SK-N-SH treated with all-trans-retinoic acid at 6 μM for 48 hours (cell line): ENCODE data around the gene FIBCD1.

Source experiments
- GLIS3 ChIP-seq: fragments of 250-450 bp; sonication (Bioruptor Pico); IDR thresholded peaks from 2 replicates; pipeline ENCODE4 v1.5.0; 2020; ENCODE audit warnings: mild to moderate bottlenecking, moderate library complexity
- ISL1 ChIP-seq: fragments of 250-450 bp; sonication (Bioruptor Pico); IDR thresholded peaks from 2 replicates; pipeline ENCODE4 v2.1.2; 2022; ENCODE audit warnings: mild to moderate bottlenecking, moderate library complexity
- RARB ChIP-seq: fragments of 250-450 bp; sonication (Bioruptor Pico); IDR thresholded peaks from 2 replicates; pipeline ENCODE4 v1.8.0; 2021; ENCODE audit warnings: mild to moderate bottlenecking, moderate library complexity
- ZC3H10 ChIP-seq: fragments of 250-450 bp; sonication (Bioruptor Pico); IDR thresholded peaks from 2 replicates; pipeline ENCODE4 v1.5.1; 2021; ENCODE audit warnings: mild to moderate bottlenecking, moderate library complexity
- ZFP3 ChIP-seq: fragments of 250-450 bp; sonication (Bioruptor Pico); IDR thresholded peaks from 2 replicates; pipeline ENCODE4 v1.5.0; 2020; ENCODE audit warnings: mild to moderate bottlenecking, moderate library complexity
- ZFP30 ChIP-seq: fragments of 450-650 bp; formaldehyde crosslinking; IDR thresholded peaks from 2 replicates; pipeline ENCODE4 v1.5.0; 2022; ENCODE audit warnings: mild to moderate bottlenecking, moderate library complexity

GRCh38 chr9:130899051-130899748, 39.8 kb downstream of the FIBCD1 start:
- no peak for TF ChIP-seq ZFP3 (CRISPR knock-in tag)
- TF ChIP-seq ISL1 (CRISPR knock-in tag), result no peak
- TF ChIP-seq ZC3H10, result no peak
- no peak for TF ChIP-seq GLIS3
- no peak for TF ChIP-seq RARB (CRISPR knock-in tag)
- TF ChIP-seq ZFP30 (CRISPR knock-in tag), result no peak
